Mucosa of descending colon (tissue), 3 donors: ENCODE measurements around the gene BNC2. TPM values are rescaled to one million over a fixed set of nuclear protein-coding genes. Genes with fewer than 3 reads are reported as not detected.

Experiments
- ATAC-seq: fragments of 200-7000 bp; cut with Tn5 transposase; one replicate; pipeline ENCODE4 v1.9.1; 2020; ENCODE audit warnings: mild to moderate bottlenecking, moderate library complexity
- DNase-seq, 3 donors: peaks; one replicate each; pipeline ENCODE4 v3.0.0-alpha.2; 2020
- H3K36me3 ChIP-seq: fragments of 200-600 bp; one replicate; pipeline ENCODE4 v1.8.0; 2021; ENCODE audit warnings: low read depth, mild to moderate bottlenecking
- H3K4me1 ChIP-seq: fragments of 200-600 bp; one replicate; pipeline ENCODE4 v1.8.0; 2021; ENCODE audit warnings: low read depth, mild to moderate bottlenecking
- H3K4me3 ChIP-seq: fragments of 200-600 bp; one replicate; pipeline ENCODE4 v1.8.0; 2021; ENCODE audit warnings: mild to moderate bottlenecking
- H3K9me3 ChIP-seq: fragments of 200-600 bp; one replicate; pipeline ENCODE4 v1.8.0; 2021; ENCODE audit warnings: mild to moderate bottlenecking
- intact Hi-C, 2 donors: fragments of 100-400 bp; cut with DNase I in 1 of 2; cut with micrococcal nuclease in 1 of 2; formaldehyde crosslinking; loops; one replicate each; pipeline versions ENCODE4 v1.11.0 to v1.11.1; 2022; cut with DNase I, micrococcal nuclease
- total RNA-seq, 3 donors: library from RNA; stranded (reverse); fragmentation: NEBNext Ultra II Directional in 2 of 3; extraction: Animal tissue kit (Norgen Biotek cat#: 25700) in 2 of 3; gene quantifications; one replicate each; pipeline versions ENCODE4 v1.2.1 to v1.2.4, GENCODE V29; 2021 to 2023
- TF ChIP-seq, protein P1 (sequence below): fragments of 200-600 bp; IDR thresholded peaks from one replicate; pipeline ENCODE4 v1.8.0; 2022; ENCODE audit warnings: antibody characterized with exemption, mild to moderate bottlenecking
- donor health status: DM: no; HTN: no; CAD: no; lungs with moderate emphysema.
- donor health status: DM: no; HTN: no; CAD: no.
- donor health status: DM: no; HTN: yes; CAD: no.

The BNC2 gene
- total RNA-seq, 3 donors from 2014 or later = 8.2 to 192 (median 12.0) TPM

- Histone ChIP-seq H3K4me3 (no peak overlapping the region), H3K36me3 (no peaks in the 10 kb centered on the region), H3K4me1 (no peaks in the 10 kb centered on the region), H3K9me3 (no peaks in the 10 kb centered on the region)
- intact Hi-C loops = no loop called here
- DNase-seq = no peak
- ATAC-seq = no peak
- TF ChIP-seq, protein P1, sequence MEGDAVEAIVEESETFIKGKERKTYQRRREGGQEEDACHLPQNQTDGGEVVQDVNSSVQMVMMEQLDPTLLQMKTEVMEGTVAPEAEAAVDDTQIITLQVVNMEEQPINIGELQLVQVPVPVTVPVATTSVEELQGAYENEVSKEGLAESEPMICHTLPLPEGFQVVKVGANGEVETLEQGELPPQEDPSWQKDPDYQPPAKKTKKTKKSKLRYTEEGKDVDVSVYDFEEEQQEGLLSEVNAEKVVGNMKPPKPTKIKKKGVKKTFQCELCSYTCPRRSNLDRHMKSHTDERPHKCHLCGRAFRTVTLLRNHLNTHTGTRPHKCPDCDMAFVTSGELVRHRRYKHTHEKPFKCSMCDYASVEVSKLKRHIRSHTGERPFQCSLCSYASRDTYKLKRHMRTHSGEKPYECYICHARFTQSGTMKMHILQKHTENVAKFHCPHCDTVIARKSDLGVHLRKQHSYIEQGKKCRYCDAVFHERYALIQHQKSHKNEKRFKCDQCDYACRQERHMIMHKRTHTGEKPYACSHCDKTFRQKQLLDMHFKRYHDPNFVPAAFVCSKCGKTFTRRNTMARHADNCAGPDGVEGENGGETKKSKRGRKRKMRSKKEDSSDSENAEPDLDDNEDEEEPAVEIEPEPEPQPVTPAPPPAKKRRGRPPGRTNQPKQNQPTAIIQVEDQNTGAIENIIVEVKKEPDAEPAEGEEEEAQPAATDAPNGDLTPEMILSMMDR = no peak
Observed at GRCh38 chr9:16622541-16622940, 247.9 kb downstream of the BNC2 start.

GRCh38 chr9:16619914-16620520 lies 250.5 kb downstream of the BNC2 start:
- no peaks in the 10 kb centered on the region for H3K9me3 ChIP-seq
- TF ChIP-seq, protein P1 = no peak
- intact Hi-C loops = no loop called here
- no peak for ATAC-seq
- H3K4me3 ChIP-seq = no peak overlapping the region
- H3K36me3 ChIP-seq = no peaks in the 10 kb centered on the region
- no peak for DNase-seq
- H3K4me1 ChIP-seq = no peaks in the 10 kb centered on the region

DNA sequence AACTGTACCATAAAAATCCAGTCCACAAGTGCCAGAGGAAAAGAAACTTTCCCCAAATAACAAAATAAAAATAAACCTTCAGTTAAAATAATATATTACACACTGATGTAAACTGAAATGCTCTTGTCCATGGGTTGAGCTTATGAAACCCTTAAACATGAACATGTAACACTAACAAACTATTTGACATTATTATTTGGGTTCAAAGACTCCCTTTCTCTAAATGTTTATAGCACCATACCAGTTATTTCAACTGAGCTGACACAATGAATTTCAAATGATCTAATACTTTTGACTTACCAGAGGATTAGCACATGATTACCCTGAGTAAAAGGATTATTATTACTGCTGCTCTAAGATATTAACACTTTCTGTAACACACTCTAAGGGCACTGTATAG lies 251.1 kb downstream of the BNC2 start:
- TF ChIP-seq, protein P1 = no peak
- no peak for DNase-seq

DNA sequence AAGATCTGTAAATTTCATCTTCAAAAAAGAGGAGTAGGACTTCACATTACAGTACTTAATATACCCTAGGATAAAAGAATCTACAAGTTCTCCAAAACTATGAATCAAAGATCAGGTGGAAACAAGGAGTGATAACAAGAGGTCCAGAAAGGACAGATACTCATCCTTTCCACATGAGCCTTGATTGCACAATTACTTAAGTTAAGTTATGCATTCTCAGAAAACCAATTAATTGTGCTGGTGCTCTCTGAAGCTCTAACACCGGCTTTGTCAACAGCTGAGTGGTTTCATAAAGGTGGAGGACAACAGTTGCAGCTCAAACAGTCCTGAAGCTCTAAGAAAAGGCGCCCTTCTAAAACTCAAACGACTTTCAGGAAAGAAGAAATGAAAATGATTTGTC lies 251.9 kb downstream of the BNC2 start:
- no peaks in the 10 kb centered on the region for H3K4me1 ChIP-seq
- no peak for ATAC-seq

More for the DNA sequence above, 251.1 kb downstream of the BNC2 start:
- Histone ChIP-seq H3K36me3 (no peaks in the 10 kb centered on the region), H3K4me3 (no peak overlapping the region), H3K4me1 (no peaks in the 10 kb centered on the region), H3K9me3 (no peaks in the 10 kb centered on the region)
- ATAC-seq = no peak
- intact Hi-C loops = no loop called here

GRCh38 chr9:16616686-16617085 lies 253.8 kb downstream of the BNC2 start:
- Histone ChIP-seq H3K36me3 (no peaks in the 10 kb centered on the region), H3K9me3 (no peaks in the 10 kb centered on the region), H3K4me3 (no peak overlapping the region), H3K4me1 (no peaks in the 10 kb centered on the region)
- DNase-seq (no peak), ATAC-seq (no peak)
- intact Hi-C loops = no loop called here
- TF ChIP-seq, protein P1 = no peak

More for the DNA sequence above, 251.9 kb downstream of the BNC2 start:
- intact Hi-C loops = no loop called here
- DNase-seq = no peak
- no peak overlapping the region for H3K4me3 ChIP-seq
- no peaks in the 10 kb centered on the region for H3K9me3 ChIP-seq
- TF ChIP-seq, protein P1 = no peak
- H3K36me3 ChIP-seq = no peaks in the 10 kb centered on the region

DNA sequence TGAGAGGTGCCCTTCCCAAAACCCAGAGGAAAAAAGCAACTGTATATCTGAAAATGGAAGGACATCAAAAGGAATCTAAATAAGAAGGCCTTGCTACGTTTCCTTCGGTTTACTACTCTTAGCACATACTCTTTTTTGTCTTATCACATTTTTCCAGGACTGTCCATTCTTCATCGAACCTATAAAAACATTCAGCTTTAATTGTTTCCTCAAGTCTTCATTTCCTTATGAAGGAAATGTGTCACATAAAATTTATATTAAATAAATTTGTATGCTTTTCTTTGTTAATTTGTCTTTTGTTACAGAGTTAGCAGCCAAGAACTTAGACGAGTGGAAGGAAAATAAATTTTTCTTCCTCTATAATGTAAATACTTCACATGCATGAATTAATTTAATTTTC lies 255.0 kb downstream of the BNC2 start:
- intact Hi-C loops = no loop called here
- no peaks in the 10 kb centered on the region for H3K36me3 ChIP-seq
- no peak overlapping the region for H3K4me3 ChIP-seq
- TF ChIP-seq, protein P1 = no peak
- no peaks in the 10 kb centered on the region for H3K4me1 ChIP-seq
- ATAC-seq (no peak), DNase-seq (no peak)
- no peaks in the 10 kb centered on the region for H3K9me3 ChIP-seq
